ENCODE data around the gene PLBD1.

The PLBD1 gene

DNA sequence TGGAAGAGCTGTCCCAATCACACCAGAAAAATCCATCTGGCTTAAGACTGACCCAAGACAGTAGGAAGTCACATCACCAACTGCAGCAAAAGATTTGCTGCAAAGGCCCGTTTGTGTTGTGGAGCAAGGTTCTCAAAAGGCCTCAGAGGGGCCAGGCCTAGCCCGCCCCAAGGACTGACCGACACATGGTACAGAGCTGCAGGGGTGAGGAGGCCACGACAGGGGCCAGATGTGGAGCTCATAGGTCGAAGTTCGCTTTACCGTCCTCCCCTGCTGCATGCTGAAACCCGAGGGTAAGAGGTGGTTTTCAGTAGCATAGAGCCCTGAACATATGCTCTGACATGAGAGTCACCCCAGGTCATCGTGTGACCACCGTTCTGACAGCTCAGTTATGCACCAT, 35.5 kb downstream of the PLBD1 start:
- DNase-seq (ENCODE audit: low spot score) (no peak), ATAC-seq (ENCODE audit: low read depth) (no peak)
- Histone ChIP-seq H3K36me3 (ENCODE audit: low read depth) (no peaks in the 10 kb centered on the region), H3K4me1 (ENCODE audit: insufficient read depth, poor library complexity, severe bottlenecking) (no peaks in the 10 kb centered on the region), H3K4me3 (ENCODE audit: severe bottlenecking) (no peak overlapping the region), H3K27me3 (ENCODE audit: insufficient read depth, poor library complexity, severe bottlenecking) (no peaks in the 10 kb centered on the region), H3K27ac (ENCODE audit: poor library complexity, severe bottlenecking) (no peak overlapping the region), H3K9me3 (ENCODE audit: severe bottlenecking) (no peaks in the 10 kb centered on the region)
- TF ChIP-seq, protein P1, sequence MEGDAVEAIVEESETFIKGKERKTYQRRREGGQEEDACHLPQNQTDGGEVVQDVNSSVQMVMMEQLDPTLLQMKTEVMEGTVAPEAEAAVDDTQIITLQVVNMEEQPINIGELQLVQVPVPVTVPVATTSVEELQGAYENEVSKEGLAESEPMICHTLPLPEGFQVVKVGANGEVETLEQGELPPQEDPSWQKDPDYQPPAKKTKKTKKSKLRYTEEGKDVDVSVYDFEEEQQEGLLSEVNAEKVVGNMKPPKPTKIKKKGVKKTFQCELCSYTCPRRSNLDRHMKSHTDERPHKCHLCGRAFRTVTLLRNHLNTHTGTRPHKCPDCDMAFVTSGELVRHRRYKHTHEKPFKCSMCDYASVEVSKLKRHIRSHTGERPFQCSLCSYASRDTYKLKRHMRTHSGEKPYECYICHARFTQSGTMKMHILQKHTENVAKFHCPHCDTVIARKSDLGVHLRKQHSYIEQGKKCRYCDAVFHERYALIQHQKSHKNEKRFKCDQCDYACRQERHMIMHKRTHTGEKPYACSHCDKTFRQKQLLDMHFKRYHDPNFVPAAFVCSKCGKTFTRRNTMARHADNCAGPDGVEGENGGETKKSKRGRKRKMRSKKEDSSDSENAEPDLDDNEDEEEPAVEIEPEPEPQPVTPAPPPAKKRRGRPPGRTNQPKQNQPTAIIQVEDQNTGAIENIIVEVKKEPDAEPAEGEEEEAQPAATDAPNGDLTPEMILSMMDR (IDR thresholded peaks at IDR 0.05; ENCODE audit: poor library complexity, severe bottlenecking): no peak

DNA sequence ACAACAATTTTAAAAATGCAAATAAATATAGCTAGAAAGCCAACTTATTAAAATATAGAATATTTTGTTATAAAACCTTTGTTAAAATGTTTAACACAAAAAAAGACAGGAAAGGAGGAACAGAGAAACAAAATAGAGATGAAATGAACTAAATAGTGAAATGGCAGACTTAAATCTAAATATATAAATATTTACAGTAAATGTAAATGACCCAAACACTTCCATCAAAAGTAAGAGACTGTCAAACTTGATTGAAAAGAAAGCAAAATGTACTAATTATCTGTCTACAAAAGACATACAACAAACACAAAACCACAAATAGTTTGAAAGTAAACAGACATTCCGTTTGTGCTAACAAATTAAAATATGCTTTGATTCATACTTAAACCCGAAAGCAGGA, 41.7 kb downstream of the PLBD1 start:
- Histone ChIP-seq H3K4me3 (ENCODE audit: severe bottlenecking) (no peak overlapping the region), H3K9me3 (ENCODE audit: severe bottlenecking) (no peaks in the 10 kb centered on the region), H3K27me3 (ENCODE audit: insufficient read depth, poor library complexity, severe bottlenecking) (no peaks in the 10 kb centered on the region), H3K4me1 (ENCODE audit: insufficient read depth, poor library complexity, severe bottlenecking) (no peaks in the 10 kb centered on the region), H3K36me3 (ENCODE audit: low read depth) (no peaks in the 10 kb centered on the region), H3K27ac (ENCODE audit: poor library complexity, severe bottlenecking) (no peak overlapping the region)
- TF ChIP-seq, protein P1 (IDR thresholded peaks at IDR 0.05; ENCODE audit: poor library complexity, severe bottlenecking): no peak
- no peak for DNase-seq (ENCODE audit: low spot score)
- no peak for ATAC-seq (ENCODE audit: low read depth)

DNA sequence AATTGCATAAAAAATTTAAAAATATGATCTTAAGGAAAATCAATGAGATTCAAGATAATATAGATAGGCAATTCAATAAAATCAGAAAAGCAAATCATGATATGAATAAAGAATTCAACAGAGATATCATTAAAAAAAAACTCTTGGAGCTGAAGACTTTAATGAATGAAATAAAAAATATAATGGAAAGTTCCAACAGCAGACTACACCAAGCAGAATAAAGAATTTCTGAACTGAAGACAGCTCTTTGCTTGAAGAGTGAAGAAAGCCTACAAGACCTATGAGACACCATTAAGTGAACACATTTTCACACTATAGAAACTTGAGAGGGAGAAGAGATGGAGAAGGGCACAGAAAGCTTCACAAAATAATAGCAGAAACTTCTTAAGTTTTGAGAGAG, 45.9 kb downstream of the PLBD1 start:
- DNase-seq (ENCODE audit: low spot score): no peak
- H3K4me1 ChIP-seq (ENCODE audit: insufficient read depth, poor library complexity, severe bottlenecking): no peaks in the 10 kb centered on the region
- no peak overlapping the region for H3K27ac ChIP-seq (ENCODE audit: poor library complexity, severe bottlenecking)
- no peak for ATAC-seq (ENCODE audit: low read depth)
- H3K36me3 ChIP-seq (ENCODE audit: low read depth): no peaks in the 10 kb centered on the region
- no peaks in the 10 kb centered on the region for H3K9me3 ChIP-seq (ENCODE audit: severe bottlenecking)
- H3K27me3 ChIP-seq (ENCODE audit: insufficient read depth, poor library complexity, severe bottlenecking): no peaks in the 10 kb centered on the region
- H3K4me3 ChIP-seq (ENCODE audit: severe bottlenecking): no peak overlapping the region
- TF ChIP-seq, protein P1 (IDR thresholded peaks at IDR 0.05; ENCODE audit: poor library complexity, severe bottlenecking): no peak

DNA sequence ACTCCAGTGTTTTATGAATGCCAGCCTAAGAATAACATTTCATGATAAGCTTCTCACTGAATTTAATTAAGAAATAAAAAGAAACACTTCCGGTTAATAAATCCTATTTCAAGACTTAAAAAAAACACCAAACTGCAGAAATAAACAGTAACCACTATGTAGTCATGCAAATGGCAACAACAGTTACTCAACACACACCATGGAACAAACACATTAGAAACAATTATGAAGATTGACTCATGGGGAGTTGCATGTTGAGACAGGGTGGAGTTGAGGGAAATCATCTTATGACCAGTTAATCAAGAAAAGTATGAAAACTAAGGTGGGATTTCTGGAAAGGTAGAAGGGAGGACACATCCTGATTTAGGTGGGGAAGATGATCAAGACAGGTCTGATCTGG, 52.7 kb downstream of the PLBD1 start:
- H3K4me3 ChIP-seq (ENCODE audit: severe bottlenecking): no peak overlapping the region
- peaks cover 15% of the 10 kb centered on the region for H3K4me1 ChIP-seq (ENCODE audit: insufficient read depth, poor library complexity, severe bottlenecking)
- no peaks in the 10 kb centered on the region for H3K27me3 ChIP-seq (ENCODE audit: insufficient read depth, poor library complexity, severe bottlenecking)
- H3K36me3 ChIP-seq (ENCODE audit: low read depth): no peaks in the 10 kb centered on the region
- H3K27ac ChIP-seq (ENCODE audit: poor library complexity, severe bottlenecking): peak overlapping the region; percentile 24
- ATAC-seq (ENCODE audit: low read depth) (peak; percentile 69; the same call in 2 of the 3 replicates), DNase-seq (ENCODE audit: low spot score) (no peak)
- H3K9me3 ChIP-seq (ENCODE audit: severe bottlenecking): no peaks in the 10 kb centered on the region
- TF ChIP-seq, protein P1 (IDR thresholded peaks at IDR 0.05; ENCODE audit: poor library complexity, severe bottlenecking): no peak

DNA sequence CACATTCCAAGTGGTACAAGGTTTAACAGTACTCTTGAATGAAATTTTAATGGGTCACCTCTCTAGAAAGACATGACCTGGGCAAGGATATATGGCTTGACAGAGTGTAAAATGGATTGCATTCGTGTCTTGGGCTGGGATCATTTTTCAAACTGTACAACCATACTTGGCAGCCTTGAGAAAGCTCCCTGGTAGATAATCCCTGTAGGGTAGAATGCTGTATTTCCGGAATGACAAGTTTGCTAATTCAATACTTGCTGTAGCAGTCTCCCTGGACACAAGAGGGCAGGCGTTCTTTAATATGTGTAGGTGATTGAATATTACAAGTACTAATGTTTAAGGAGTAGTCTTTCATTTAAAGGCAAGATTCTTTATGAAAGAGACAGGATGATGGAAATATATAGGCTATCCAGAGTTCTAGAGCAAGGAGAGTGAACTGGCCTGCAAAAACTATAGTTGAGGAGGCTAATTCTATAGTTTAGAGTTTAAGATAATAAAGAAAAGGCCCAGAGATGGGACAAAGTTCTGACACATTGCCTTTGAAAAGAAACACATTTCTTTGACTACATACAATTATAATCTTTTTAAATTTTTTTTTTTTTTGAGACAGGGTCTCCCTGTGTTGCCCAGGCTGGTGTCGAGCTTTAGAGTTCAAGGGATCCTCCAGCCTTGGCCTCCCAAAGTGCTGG, 53.4 kb downstream of the PLBD1 start:
- DNase-seq (ENCODE audit: low spot score): no peak

More for the DNA sequence above, 53.4 kb downstream of the PLBD1 start:
- peak overlapping the region; percentile 24 for H3K27ac ChIP-seq (ENCODE audit: poor library complexity, severe bottlenecking)
- H3K36me3 ChIP-seq (ENCODE audit: low read depth): no peaks in the 10 kb centered on the region
- TF ChIP-seq, protein P1 (IDR thresholded peaks at IDR 0.05; ENCODE audit: poor library complexity, severe bottlenecking): peak; percentile 50
- peaks cover 15% of the 10 kb centered on the region for H3K4me1 ChIP-seq (ENCODE audit: insufficient read depth, poor library complexity, severe bottlenecking)
- no peaks in the 10 kb centered on the region for H3K9me3 ChIP-seq (ENCODE audit: severe bottlenecking)
- peak; percentile 84 for ATAC-seq (ENCODE audit: low read depth)
- no peak overlapping the region for H3K4me3 ChIP-seq (ENCODE audit: severe bottlenecking)
- H3K27me3 ChIP-seq (ENCODE audit: insufficient read depth, poor library complexity, severe bottlenecking): no peaks in the 10 kb centered on the region
